ENCODE results near the gene PCDHA12.
"Not testable (repeated sequence)": the region's sequence is repeated elsewhere in the genome, so short reads cannot be mapped to it uniquely, and the experiment has no call there.

Gene PCDHA12

GRCh38 chr5:140862441-140863295, 12.4 kb upstream of the PCDHA12 start:
- no peak for DNase-seq (ENCODE audit: low spot score)

GRCh38 chr5:140868721-140869554, 6.2 kb upstream of the PCDHA12 start, which contains the start of gene PCDHA11:
TSS of gene PCDHA11 (plus strand) at chr5:140868957. CDS start at chr5:140869104, 147 bp downstream.
- peak; percentile 66 for DNase-seq (ENCODE audit: low spot score)

GRCh38 chr5:140869555-140869886, 5.6 kb upstream of the PCDHA12 start:
- DNase-seq (ENCODE audit: low spot score): no peak

GRCh38 chr5:140870221-140871201, 4.6 kb upstream of the PCDHA12 start:
- DNase-seq (ENCODE audit: low spot score): no peak

- not testable (repeated sequence) for DNase-seq (ENCODE audit: low spot score)
Observed at GRCh38 chr5:140876541-140877261, 1.6 kb downstream of the PCDHA12 start.

DNA sequence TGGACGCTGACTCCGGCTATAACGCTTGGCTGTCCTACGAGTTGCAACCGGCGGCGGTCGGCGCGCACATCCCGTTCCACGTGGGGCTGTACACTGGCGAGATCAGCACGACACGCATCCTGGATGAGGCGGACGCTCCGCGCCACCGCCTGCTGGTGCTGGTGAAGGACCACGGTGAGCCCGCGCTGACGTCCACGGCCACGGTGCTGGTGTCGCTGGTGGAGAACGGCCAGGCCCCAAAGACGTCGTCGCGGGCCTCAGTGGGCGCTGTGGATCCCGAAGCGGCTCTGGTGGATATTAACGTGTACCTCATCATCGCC, 2.1 kb downstream of the PCDHA12 start:
- no peak for DNase-seq (ENCODE audit: low spot score)

- DNase-seq (ENCODE audit: low spot score): no peak
Observed at GRCh38 chr5:140881889-140882590, 6.9 kb downstream of the PCDHA12 start, which contains the start of gene PCDHA13. TSS of gene PCDHA13 (plus strand) at chr5:140882124. CDS start at chr5:140882269, 145 bp downstream.

DNA sequence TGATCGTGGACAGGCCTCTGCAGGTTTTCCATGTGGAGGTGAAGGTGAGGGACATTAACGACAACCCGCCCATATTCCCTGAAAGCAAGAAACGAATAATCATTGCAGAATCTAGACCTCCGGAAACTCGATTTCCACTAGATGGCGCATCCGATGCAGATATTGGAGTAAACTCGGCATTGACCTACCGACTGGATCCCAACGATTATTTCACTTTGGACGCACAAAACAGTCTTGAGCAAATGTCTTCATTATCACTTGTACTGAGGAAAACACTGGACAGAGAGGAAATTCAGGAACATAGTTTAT, 7.4 kb downstream of the PCDHA12 start:
- peak; percentile 54 for DNase-seq (ENCODE audit: low spot score)

GRCh38 chr5:140883373-140883772, 8.3 kb downstream of the PCDHA12 start:
- no peak for DNase-seq (ENCODE audit: low spot score)

DNA sequence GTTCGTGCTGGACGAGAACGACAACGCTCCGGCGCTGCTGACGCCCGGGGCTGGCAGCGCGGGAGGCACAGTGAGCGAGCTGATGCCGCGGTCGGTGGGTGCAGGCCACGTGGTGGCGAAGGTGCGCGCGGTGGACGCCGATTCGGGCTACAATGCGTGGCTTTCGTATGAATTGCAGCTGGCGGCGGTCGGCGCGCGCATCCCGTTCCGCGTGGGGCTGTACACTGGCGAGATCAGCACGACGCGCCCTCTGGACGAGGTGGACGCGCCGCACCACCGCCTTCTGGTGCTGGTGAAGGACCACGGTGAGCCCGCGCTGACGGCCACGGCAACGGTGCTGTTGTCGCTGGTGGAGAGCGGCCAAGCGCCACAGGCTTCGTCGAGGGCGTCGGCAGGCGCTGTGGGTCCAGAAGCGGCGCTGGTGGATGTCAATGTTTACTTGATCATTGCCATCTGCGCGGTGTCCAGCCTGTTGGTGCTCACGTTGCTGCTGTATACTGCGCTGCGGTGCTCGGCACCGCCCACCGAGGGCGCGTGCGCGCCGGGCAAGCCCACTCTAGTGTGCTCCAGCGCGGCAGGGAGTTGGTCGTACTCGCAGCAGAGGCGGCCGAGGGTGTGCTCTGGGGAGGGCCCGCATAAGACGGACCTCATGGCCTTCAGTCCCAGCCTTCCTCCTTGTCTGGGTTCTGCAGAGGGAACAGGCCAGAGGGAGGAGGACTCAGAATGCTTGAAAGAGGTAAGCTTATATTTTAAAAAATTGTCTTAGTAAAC, 9.0 kb downstream of the PCDHA12 start:
- no peak for DNase-seq (ENCODE audit: low spot score)

DNA sequence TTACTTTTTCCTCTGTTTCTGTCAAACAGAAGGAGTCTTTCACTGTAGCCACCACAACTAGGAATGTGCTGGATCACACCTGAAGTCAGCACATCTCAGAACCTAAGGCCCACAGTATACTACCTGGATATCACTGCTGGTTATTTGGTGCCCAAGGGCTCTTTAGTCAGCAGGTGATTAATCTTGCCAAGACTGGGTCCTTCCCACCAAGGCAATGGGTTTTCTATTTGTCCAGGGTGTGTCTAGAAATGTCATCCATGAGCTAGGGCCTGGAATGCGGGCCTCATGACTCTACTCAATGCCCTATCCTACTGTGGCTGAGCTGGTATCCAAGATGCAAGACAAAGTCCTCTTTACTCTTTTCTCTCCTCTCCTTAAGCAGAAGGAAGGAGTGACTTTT, 41.2 kb downstream of the PCDHA12 start:
- DNase-seq (ENCODE audit: low spot score): no peak

DNA sequence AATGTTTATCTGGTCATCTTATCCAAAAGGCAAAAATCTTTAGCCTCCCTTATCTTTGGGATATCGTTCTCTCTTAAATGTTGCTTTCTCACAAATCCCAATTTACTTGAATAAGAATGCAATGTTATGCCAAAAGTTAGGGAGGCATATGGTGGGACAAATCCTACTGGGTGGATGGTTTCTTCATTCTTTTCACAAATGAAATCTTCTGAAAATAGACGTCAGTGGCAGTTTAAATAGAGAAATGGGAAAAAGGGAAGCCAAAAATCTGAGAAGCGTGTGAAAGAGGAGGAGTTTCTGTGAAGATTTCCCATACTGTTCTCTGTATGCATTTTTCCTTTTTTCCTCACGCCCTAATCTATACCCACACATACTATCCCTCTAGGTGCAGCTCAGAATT, 48.5 kb downstream of the PCDHA12 start:
- no peak for DNase-seq (ENCODE audit: low spot score)

GRCh38 chr5:140925806-140926442, 50.8 kb downstream of the PCDHA12 start, which contains the start of gene PCDHAC1:
TSS of gene PCDHAC1 (plus strand) at chr5:140926299. CDS start at chr5:140926893, 594 bp downstream.
- peak; percentile 17 for DNase-seq (ENCODE audit: low spot score)

- DNase-seq (ENCODE audit: low spot score): peak; percentile 54
Observed at GRCh38 chr5:140926443-140927227, 51.5 kb downstream of the PCDHA12 start.

GRCh38 chr5:140927228-140927573, 52.1 kb downstream of the PCDHA12 start:
- DNase-seq (ENCODE audit: low spot score): no peak
